HG03460 (cell line): ENCODE data around the gene VGLL4.
"Not testable (repeated sequence)": the region's sequence is repeated elsewhere in the genome, so short reads cannot be mapped to it uniquely, and the experiment has no call there.

Experiments
- ATAC-seq: cut with Tn5 transposase; IDR thresholded peaks from one replicate; pipeline ENCODE4 v1.9.1; 2021; ENCODE audit not compliant: unreplicated experiment

The VGLL4 gene

GRCh38 chr3:11643605-11644087, at the start of gene VGLL4:
Gene VGLL4, minus strand, starts transcription at chr3:11643915. Its CDS starts 397 bp downstream, at chr3:11643518.
- ATAC-seq, result peak; percentile 54

- no peak for ATAC-seq
Measured at GRCh38 chr3:11692532-11692813, 48.8 kb upstream of the VGLL4 start.

GRCh38 chr3:11691767-11692531, 48.2 kb upstream of the VGLL4 start:
- no peak for ATAC-seq

GRCh38 chr3:11690863-11691766, 47.4 kb upstream of the VGLL4 start:
- ATAC-seq, result no peak

GRCh38 chr3:11689749-11690148, 46.0 kb upstream of the VGLL4 start:
- ATAC-seq, result no peak

GRCh38 chr3:11684980-11685379, 41.3 kb upstream of the VGLL4 start:
- not testable (repeated sequence) for ATAC-seq

- ATAC-seq, result no peak
Measured at GRCh38 chr3:11680509-11680908, 36.8 kb upstream of the VGLL4 start.

- ATAC-seq, result no peak
Measured at GRCh38 chr3:11679964-11680363, 36.2 kb upstream of the VGLL4 start.

- ATAC-seq, result no peak
Measured at GRCh38 chr3:11672363-11672762, 28.6 kb upstream of the VGLL4 start.

GRCh38 chr3:11671648-11672100, 28.0 kb upstream of the VGLL4 start:
- peak; percentile 71 for ATAC-seq

- no peak for ATAC-seq
Measured at GRCh38 chr3:11668243-11669235, 24.8 kb upstream of the VGLL4 start.

- ATAC-seq, result no peak
Measured at GRCh38 chr3:11665331-11665730, 21.6 kb upstream of the VGLL4 start.

GRCh38 chr3:11662392-11662990, 18.8 kb upstream of the VGLL4 start:
- ATAC-seq, result no peak

GRCh38 chr3:11661827-11662226, 18.1 kb upstream of the VGLL4 start:
- no peak for ATAC-seq

GRCh38 chr3:11661052-11661656, 17.4 kb upstream of the VGLL4 start:
- no peak for ATAC-seq

GRCh38 chr3:11660242-11660641, 16.5 kb upstream of the VGLL4 start:
- ATAC-seq, result no peak

- ATAC-seq, result no peak
Measured at GRCh38 chr3:11658180-11658579, 14.5 kb upstream of the VGLL4 start.

GRCh38 chr3:11655196-11655928, 11.6 kb upstream of the VGLL4 start:
- ATAC-seq, result no peak

GRCh38 chr3:11654166-11654565, 10.5 kb upstream of the VGLL4 start:
- no peak for ATAC-seq
